HG02870 (cell line): Measurements from ENCODE around the gene RMDN3.

Experiments
- ATAC-seq: cut with Tn5 transposase; IDR thresholded peaks from one replicate; pipeline ENCODE4 v1.9.1; 2021; ENCODE audit warnings: mild to moderate bottlenecking, moderate library complexity; ENCODE audit not compliant: unreplicated experiment

RMDN3 gene

GRCh38 chr15:40754883-40755811 lies at the start of gene RMDN3:
TSS of gene RMDN3 (minus strand) at chr15:40755254. CDS start at chr15:40754783, 471 bp downstream.
- peak; percentile 73 for ATAC-seq

GRCh38 chr15:40803688-40804087 lies 48.6 kb upstream of the RMDN3 start:
- no peak for ATAC-seq

- no peak for ATAC-seq
Measured at GRCh38 chr15:40803076-40803475, 48.0 kb upstream of the RMDN3 start.

- ATAC-seq: no peak
Measured at GRCh38 chr15:40799523-40799922, 44.5 kb upstream of the RMDN3 start.

- no peak for ATAC-seq
Measured at GRCh38 chr15:40796512-40796911, 41.5 kb upstream of the RMDN3 start.

- no peak for ATAC-seq
Measured at GRCh38 chr15:40796041-40796440, 41.0 kb upstream of the RMDN3 start.

DNA sequence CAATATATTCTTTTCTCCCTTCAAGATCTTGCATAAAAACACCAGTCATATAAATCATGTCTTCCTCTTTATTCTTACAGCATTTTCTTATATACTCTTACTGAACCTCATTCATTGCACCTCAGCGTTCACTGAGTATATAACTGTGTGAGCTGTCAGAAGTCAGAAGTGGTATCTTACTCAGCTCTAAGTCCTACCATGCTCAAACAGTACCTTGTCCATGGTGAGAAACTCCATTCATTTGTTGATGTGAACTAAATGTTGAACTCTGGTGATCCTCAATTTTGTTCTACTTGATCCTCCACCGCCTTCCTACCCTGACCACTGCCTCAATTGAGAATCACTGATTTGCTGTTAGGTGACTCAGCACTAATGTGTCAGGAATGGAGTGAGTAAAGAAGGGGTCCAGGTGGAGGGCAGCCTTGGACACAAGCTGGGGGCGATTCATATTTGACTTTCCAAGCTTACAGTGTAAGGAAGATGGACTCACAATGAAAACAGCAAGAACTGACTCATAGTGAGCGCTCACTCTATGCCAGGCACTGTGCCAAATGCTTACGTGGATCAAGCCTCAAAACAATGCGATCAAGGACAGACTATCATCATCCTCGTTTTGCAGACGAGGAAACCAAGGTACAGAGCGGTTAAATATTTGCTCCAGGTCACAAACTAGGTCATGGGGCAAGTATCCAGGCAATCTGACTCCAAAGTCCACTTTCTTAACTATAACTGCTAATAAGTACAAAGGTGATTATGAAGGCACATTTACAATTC lies 38.3 kb upstream of the RMDN3 start:
- ATAC-seq: no peak

GRCh38 chr15:40792394-40792793 lies 37.3 kb upstream of the RMDN3 start:
- no peak for ATAC-seq

DNA sequence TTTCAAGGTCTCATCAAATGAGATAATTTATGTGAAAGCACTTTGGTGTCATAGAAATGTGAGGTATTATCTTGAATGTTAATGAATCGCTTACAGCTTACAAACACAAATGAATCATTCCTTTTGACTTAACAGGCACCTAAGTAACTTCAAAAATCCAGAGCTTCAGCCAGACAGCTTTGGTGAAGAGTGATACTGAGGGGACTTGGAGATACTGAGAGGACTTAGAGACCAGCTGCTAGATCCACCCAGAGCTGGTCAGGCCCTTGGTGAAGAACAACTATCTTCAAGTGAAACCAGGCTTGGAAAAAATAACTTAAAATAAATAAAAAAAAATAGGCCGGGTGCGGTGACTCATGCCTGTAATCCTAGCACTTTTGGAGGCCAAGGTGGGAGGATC lies 35.7 kb upstream of the RMDN3 start:
- no peak for ATAC-seq

DNA sequence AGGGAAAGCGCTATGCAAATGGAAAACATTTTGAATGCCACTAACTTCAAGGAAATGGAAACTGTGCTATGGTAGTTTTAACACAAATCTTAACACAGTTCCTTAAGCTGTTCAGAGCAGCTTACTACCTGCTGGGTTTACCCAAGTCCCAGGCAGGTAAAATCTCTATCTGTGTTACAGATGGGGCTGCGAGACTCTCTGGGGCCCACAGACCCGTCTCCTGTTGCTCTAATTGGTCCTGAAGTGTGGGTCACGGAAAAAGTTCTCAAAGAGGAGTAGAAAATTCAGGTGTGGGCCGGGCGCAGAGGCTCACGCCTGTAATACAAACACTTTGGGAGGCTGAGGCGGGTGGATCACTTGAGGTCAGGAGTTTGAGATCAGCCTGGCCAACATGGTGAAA lies 34.9 kb upstream of the RMDN3 start:
- ATAC-seq: no peak

DNA sequence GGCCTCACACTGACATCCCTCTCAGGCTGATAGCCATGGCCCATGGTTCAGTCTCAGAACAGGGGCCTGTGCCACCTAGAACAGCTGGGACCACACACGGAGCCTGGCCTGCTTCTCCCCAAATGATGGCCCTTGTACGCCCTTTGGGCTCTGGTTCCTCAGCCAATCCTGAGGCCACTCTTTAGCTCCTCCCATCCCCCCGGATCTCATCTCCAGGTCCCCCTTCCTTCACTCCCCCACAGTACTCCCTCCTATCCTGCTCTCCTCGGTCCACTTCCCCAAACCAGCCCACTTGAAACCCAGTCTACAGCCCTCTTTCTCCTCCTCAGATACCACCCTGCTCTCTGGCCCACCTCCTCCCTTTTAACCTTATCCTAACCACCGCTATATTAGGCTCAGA lies 34.1 kb upstream of the RMDN3 start:
- ATAC-seq: no peak

GRCh38 chr15:40787991-40788390 lies 32.9 kb upstream of the RMDN3 start:
- ATAC-seq: no peak

DNA sequence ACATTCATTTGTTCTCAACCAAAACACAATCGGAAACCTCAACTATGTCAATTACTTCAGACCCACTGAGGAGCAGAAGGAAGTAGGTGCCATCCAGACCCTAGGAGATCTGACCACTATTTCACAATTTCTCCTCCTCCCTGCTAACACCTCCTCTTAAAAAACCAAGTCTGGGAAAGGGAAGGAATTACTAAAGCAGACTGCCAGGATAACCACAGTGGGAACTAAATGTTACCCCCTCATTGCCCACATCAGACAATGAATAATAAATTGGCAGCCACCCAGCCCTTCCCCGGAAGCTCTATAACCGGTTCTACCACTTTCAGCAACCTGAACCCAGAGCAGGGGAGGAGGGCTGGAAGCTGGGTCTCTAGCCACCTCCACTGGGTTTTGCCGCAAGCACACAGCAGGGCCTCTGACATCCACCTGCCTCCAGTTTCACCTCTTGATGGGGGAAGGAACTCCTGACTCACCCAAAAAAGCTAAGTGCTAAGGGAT lies 32.3 kb upstream of the RMDN3 start:
- no peak for ATAC-seq

- no peak for ATAC-seq
Measured at GRCh38 chr15:40785814-40786213, 30.8 kb upstream of the RMDN3 start.

GRCh38 chr15:40785164-40785563 lies 30.1 kb upstream of the RMDN3 start:
- no peak for ATAC-seq

GRCh38 chr15:40782609-40783227 lies 27.7 kb upstream of the RMDN3 start:
- no peak for ATAC-seq

GRCh38 chr15:40776537-40777141 lies 21.6 kb upstream of the RMDN3 start:
- ATAC-seq: no peak

GRCh38 chr15:40775740-40776536 lies 20.9 kb upstream of the RMDN3 start:
- no peak for ATAC-seq

- ATAC-seq: no peak
Measured at GRCh38 chr15:40775007-40775406, 20.0 kb upstream of the RMDN3 start.

GRCh38 chr15:40773902-40774301 lies 18.8 kb upstream of the RMDN3 start:
- no peak for ATAC-seq
